ENCODE data around the gene AHRR. TPM values are rescaled to one million over a fixed set of nuclear protein-coding genes. Genes with fewer than 3 reads are reported as not detected.
"Not testable (repeated sequence)": the region's sequence is repeated elsewhere in the genome, so short reads cannot be mapped to it uniquely, and the experiment has no call there.

The AHRR gene
- total and polyA plus RNA-seq, 7 donors = under 0.01 to 1.8 (median 1.0) TPM; not detected in 1

GRCh38 chr5:399296-400281, 78.1 kb downstream of the AHRR start:
- peaks cover 0 to 31% (median 0%) of the 10 kb centered on the region in 3 donors for H3K27me3 ChIP-seq
- intact Hi-C loops (cut with DNase I) = no loop called here
- no peaks in the 10 kb centered on the region for H3K9me3 ChIP-seq
- H3K36me3 ChIP-seq = no peaks in the 10 kb centered on the region
- TF ChIP-seq EP300 (IDR thresholded peaks at IDR 0.05) (peak in 1 of 4 donors; percentile 6), POLR2A (IDR thresholded peaks at IDR 0.05) (no peak), POLR2AphosphoS5 (IDR thresholded peaks at IDR 0.05) (peak in 1 of 4 donors; percentile 63), CTCF (IDR thresholded peaks at IDR 0.05) (no peak)
- peak; percentile 90 for DNase-seq
- peaks cover 0 to 17% (median 14%) of the 10 kb centered on the region in 4 donors for H3K4me1 ChIP-seq
- peak overlapping the region in 3 of 4 donors; percentile 24 to 32 (median 26) for H3K4me3 ChIP-seq
- WGBS, 2 donors = 24 to 30% methylated on average over 45 of the region's 45 CpGs
- H3K27ac ChIP-seq = peak overlapping the region in 2 of 4 donors; percentile 44 to 59

GRCh38 chr5:400282-401145, 79.0 kb downstream of the AHRR start:
- peak; percentile 61 for DNase-seq

DNA sequence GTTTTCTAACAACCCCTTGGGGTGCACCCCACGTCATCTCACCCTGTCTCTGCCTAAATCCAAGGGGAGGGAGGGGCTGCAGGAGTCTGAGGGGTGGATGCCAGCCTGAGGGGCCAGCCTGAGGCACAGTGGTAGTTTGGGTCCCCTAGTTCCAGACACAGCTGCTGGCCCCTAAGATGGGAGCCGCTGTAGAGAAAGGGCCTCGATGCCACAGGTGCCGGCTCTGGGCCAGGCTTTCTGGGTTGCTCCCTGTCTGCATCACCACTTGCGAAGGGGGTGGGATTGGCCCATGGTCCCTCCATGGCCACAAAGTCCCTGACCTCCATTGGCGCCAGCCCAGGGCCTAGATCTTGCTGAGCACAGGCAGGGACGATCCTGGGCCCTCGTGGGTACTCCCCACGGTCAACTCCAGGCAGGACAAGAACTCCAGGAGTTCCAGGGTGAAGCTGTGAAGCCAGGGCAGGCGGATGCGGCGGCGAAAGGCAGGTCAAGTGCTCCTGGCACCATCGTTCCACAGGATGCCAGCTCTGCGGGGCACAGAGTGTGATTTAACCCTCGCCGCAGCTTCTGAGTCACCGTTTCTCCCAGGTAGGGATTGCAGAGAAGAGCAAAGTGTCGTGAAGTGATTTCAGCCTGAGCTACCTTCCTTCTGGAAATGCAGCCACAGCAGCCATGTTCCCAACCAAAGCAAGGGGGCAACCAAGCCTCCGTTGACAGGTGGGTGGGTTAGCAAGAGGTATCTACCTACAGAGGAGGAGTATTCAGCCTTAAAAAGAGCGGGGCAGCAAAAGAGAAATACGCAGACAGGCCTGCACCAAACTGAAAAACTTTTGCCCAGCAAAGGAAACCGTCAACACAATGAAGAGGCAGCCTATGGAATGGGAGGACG, 79.9 kb downstream of the AHRR start:
- intact Hi-C loops (cut with DNase I) = no loop called here
- peaks cover 0 to 31% (median 0%) of the 10 kb centered on the region in 3 donors for H3K27me3 ChIP-seq
- DNase-seq = peak; percentile 64
- H3K9me3 ChIP-seq = no peaks in the 10 kb centered on the region
- H3K4me1 ChIP-seq = peaks cover 0 to 17% (median 14%) of the 10 kb centered on the region in 4 donors
- H3K27ac ChIP-seq = no peak overlapping the region
- H3K4me3 ChIP-seq = no peak overlapping the region
- 89 to 94% methylated on average over 24 of the region's 24 CpGs for WGBS, 2 donors
- H3K36me3 ChIP-seq = no peaks in the 10 kb centered on the region
- TF ChIP-seq POLR2AphosphoS5 (IDR thresholded peaks at IDR 0.05) = no peak

More at GRCh38 chr5:400282-401145, 79.0 kb downstream of the AHRR start:
- peak overlapping the region in 3 of 4 donors; percentile 24 to 32 (median 26) for H3K4me3 ChIP-seq
- H3K4me1 ChIP-seq = peaks cover 0 to 17% (median 14%) of the 10 kb centered on the region in 4 donors
- no peaks in the 10 kb centered on the region for H3K9me3 ChIP-seq
- TF ChIP-seq CTCF (IDR thresholded peaks at IDR 0.05) (no peak), POLR2A (IDR thresholded peaks at IDR 0.05) (no peak), POLR2AphosphoS5 (IDR thresholded peaks at IDR 0.05) (no peak), EP300 (IDR thresholded peaks at IDR 0.05) (no peak)
- H3K36me3 ChIP-seq = no peaks in the 10 kb centered on the region
- intact Hi-C loops (cut with DNase I) = no loop called here
- WGBS, 2 donors = 40 to 49% methylated on average over 26 of the region's 26 CpGs
- H3K27ac ChIP-seq = peak overlapping the region in 2 of 4 donors; percentile 44 to 59
- peaks cover 0 to 31% (median 0%) of the 10 kb centered on the region in 3 donors for H3K27me3 ChIP-seq

- H3K4me3 ChIP-seq; H3K36me3 ChIP-seq; H3K27ac ChIP-seq; H3K9me3 ChIP-seq; intact Hi-C loops (cut with DNase I); DNase-seq: not testable (repeated sequence)
- peaks cover 0 to 17% (median 14%) of the 10 kb centered on the region in 4 donors for H3K4me1 ChIP-seq
- WGBS, 2 donors = 92 to 93% methylated on average over 17 of the region's 17 CpGs
- peaks cover 0 to 31% (median 0%) of the 10 kb centered on the region in 3 donors for H3K27me3 ChIP-seq
These were observed 80.7 kb downstream of the AHRR start for GRCh38 chr5:402219-402614.

Measured in sigmoid colon (tissue), 7 donors.